Loucy (cell line): ENCODE data around the gene ADARB2.

Experiments used
- H2AFZ ChIP-seq: fragments of 200-600 bp; sonication (generic); 2 replicates; pipeline ENCODE4 v1.6.0; 2016; ENCODE audit warnings: antibody characterized with exemption, mild to moderate bottlenecking, low read length, moderate library complexity
- H3F3A ChIP-seq: fragments of 200-600 bp; 2 replicates; pipeline ENCODE4 v1.6.0; 2016; ENCODE audit warnings: antibody characterized with exemption, low read depth, mild to moderate bottlenecking
- H3K27me3 ChIP-seq: fragments of 200-600 bp; sonication (generic); 2 replicates; pipeline ENCODE4 v1.6.1; 2014; ENCODE audit warnings: low read length, mild to moderate bottlenecking; ENCODE audit not compliant: insufficient read depth, poor library complexity, severe bottlenecking
- H3K36me3 ChIP-seq: fragments of 200-600 bp; sonication (generic); 2 replicates; pipeline ENCODE4 v1.6.1; 2016; ENCODE audit warnings: low read length; ENCODE audit not compliant: insufficient read depth
- H3K4me1 ChIP-seq: fragments of 200-600 bp; sonication (generic); 2 replicates; pipeline ENCODE4 v1.5.1; 2014; ENCODE audit warnings: low read length, mild to moderate bottlenecking; ENCODE audit not compliant: insufficient read depth, poor library complexity, severe bottlenecking
- H3K4me2 ChIP-seq: fragments of 200-600 bp; sonication (generic); 2 replicates; pipeline ENCODE4 v1.6.0; 2014; ENCODE audit warnings: antibody characterized with exemption, low read length, low read depth, mild to moderate bottlenecking; ENCODE audit not compliant: poor library complexity, severe bottlenecking
- H3K4me3 ChIP-seq: fragments of 200-600 bp; sonication (generic); 2 replicates; pipeline ENCODE4 v1.5.1; 2014; ENCODE audit warnings: low read length, mild to moderate bottlenecking, mixed read lengths; ENCODE audit not compliant: poor library complexity, severe bottlenecking
- H3K79me2 ChIP-seq: fragments of 200-600 bp; sonication (generic); 2 replicates; pipeline ENCODE4 v1.6.1; 2014; ENCODE audit warnings: low read length; ENCODE audit not compliant: insufficient read depth
- H3K9ac ChIP-seq: fragments of 200-600 bp; sonication (generic); 2 replicates; pipeline ENCODE4 v1.6.0; 2014; ENCODE audit warnings: mild to moderate bottlenecking, low read depth, low read length, moderate library complexity; ENCODE audit not compliant: poor library complexity, severe bottlenecking
- H3K9me2 ChIP-seq: fragments of 200-600 bp; sonication (generic); replicated peaks from 2 replicates; pipeline ENCODE4 v1.6.1; 2016; ENCODE audit warnings: low read depth, low read length, mixed read lengths
- H3K9me3 ChIP-seq: fragments of 200-600 bp; sonication (generic); 2 replicates; pipeline ENCODE4 v1.6.1; 2014; ENCODE audit warnings: mild to moderate bottlenecking, antibody characterized with exemption, low read length, low read depth; ENCODE audit not compliant: insufficient read depth
- H4K20me1 ChIP-seq: fragments of 200-600 bp; sonication (generic); 2 replicates; pipeline ENCODE4 v1.6.0; 2014; ENCODE audit warnings: antibody characterized with exemption, low read length, mild to moderate bottlenecking; ENCODE audit not compliant: insufficient read depth, poor library complexity, severe bottlenecking
- EZH2phosphoT487 ChIP-seq: fragments of 200-600 bp; IDR thresholded peaks from 2 replicates; pipeline ENCODE4 v1.6.1; 2018; ENCODE audit warnings: antibody characterized with exemption, mild to moderate bottlenecking, moderate library complexity, borderline replicate concordance
- TF ChIP-seq, protein P1 (sequence below): fragments of 200-600 bp; sonication (generic); conservative IDR thresholded peaks from 2 replicates; pipeline ENCODE4 v1.5.1; 2014; ENCODE audit warnings: mild to moderate bottlenecking, antibody characterized with exemption, low read length

The ADARB2 gene

DNA sequence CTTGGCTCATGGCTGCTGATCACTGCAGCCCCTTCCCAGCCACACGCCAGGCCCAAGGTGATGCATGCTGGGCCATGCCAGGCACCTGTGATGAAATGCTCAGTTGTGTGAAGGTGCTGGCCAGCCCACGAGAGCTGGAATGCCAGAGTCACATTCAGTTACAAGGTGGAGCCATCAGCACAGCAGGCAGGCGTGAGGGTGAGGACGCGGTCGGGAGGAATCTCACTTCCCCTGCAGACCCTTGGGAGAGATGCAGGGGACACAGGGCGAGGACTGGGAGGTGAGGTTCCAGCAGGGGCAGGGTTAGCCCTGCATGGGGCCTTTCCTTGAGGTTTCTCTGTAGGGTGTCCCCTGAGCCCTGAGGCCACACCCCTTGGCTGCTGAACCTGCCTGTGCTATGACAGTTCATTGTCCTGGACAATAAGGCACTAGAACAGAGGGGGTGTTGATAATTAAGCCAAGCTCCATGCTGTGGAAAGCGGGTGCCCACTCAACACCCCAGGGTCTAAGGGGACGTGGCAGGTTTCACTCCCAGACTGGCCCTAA, 82.4 kb downstream of the ADARB2 start:
- Histone ChIP-seq H3K4me2 (no peak overlapping the region), H3K36me3 (no peaks in the 10 kb centered on the region), H2AFZ (no peak overlapping the region), H3K4me3 (no peak overlapping the region), H3K9ac (no peak overlapping the region), H4K20me1 (no peaks in the 10 kb centered on the region), H3K27me3 (peaks cover 9% of the 10 kb centered on the region), H3F3A (no peaks in the 10 kb centered on the region), H3K4me1 (peaks cover 8% of the 10 kb centered on the region), H3K9me2 (no peaks in the 10 kb centered on the region), H3K79me2 (no peaks in the 10 kb centered on the region), H3K9me3 (no peaks in the 10 kb centered on the region)
- TF ChIP-seq, protein P1, sequence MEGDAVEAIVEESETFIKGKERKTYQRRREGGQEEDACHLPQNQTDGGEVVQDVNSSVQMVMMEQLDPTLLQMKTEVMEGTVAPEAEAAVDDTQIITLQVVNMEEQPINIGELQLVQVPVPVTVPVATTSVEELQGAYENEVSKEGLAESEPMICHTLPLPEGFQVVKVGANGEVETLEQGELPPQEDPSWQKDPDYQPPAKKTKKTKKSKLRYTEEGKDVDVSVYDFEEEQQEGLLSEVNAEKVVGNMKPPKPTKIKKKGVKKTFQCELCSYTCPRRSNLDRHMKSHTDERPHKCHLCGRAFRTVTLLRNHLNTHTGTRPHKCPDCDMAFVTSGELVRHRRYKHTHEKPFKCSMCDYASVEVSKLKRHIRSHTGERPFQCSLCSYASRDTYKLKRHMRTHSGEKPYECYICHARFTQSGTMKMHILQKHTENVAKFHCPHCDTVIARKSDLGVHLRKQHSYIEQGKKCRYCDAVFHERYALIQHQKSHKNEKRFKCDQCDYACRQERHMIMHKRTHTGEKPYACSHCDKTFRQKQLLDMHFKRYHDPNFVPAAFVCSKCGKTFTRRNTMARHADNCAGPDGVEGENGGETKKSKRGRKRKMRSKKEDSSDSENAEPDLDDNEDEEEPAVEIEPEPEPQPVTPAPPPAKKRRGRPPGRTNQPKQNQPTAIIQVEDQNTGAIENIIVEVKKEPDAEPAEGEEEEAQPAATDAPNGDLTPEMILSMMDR: no peak
- no peak for TF ChIP-seq EZH2phosphoT487

DNA sequence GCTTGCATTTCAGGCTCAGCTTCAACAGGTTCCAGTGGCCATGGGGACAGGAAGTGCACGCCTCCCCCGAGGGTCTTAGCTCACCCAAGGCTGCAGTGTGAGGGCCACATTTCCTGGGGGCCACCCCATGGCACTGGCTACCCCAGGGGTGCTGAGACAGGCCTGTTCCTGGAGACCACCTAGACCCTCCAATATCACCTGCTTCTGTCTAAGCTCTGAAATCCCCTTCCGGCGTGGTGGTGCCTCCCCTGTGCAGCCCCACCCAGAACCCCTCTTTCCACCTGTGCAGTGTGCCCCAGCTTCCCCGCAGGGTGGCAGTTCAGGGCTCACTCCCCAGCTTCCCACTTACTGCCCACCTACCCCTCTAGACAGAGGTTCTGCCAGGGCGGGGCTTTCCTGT, 83.1 kb downstream of the ADARB2 start:
- no peaks in the 10 kb centered on the region for H3K79me2 ChIP-seq
- no peaks in the 10 kb centered on the region for H3K9me3 ChIP-seq
- H3F3A ChIP-seq: no peaks in the 10 kb centered on the region
- H3K36me3 ChIP-seq: no peaks in the 10 kb centered on the region
- no peak overlapping the region for H2AFZ ChIP-seq
- H3K9ac ChIP-seq: no peak overlapping the region
- peaks cover 8% of the 10 kb centered on the region for H3K4me1 ChIP-seq
- H3K9me2 ChIP-seq: no peaks in the 10 kb centered on the region
- no peak overlapping the region for H3K4me3 ChIP-seq
- no peak overlapping the region for H3K4me2 ChIP-seq
- H3K27me3 ChIP-seq: peaks cover 9% of the 10 kb centered on the region
- H4K20me1 ChIP-seq: no peaks in the 10 kb centered on the region
- no peak for TF ChIP-seq EZH2phosphoT487
- TF ChIP-seq, protein P1: no peak

DNA sequence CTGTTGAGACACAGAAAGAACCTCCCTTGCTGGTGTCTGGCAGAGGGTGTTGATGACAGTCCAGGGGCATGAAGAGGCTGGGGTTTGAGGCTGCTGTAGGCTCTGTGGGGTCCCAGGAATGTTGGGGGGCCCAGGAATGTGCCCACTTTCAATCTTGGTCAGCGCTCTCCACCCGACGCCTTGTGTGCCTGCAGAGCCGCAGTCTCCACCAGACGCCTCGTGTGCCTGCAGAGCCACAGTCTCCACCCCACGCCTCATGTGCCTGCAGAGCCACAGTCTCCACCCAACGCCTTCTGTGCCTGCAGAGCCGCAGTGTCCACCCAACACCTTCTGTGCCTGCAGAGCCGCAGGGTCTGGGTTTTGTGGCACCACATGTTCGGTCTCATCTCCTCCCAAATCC, 84.0 kb downstream of the ADARB2 start:
- Histone ChIP-seq H2AFZ (no peak overlapping the region), H3K36me3 (no peaks in the 10 kb centered on the region), H3F3A (no peaks in the 10 kb centered on the region), H3K9me2 (no peaks in the 10 kb centered on the region), H3K4me1 (peaks cover 8% of the 10 kb centered on the region), H3K27me3 (peaks cover 9% of the 10 kb centered on the region), H3K79me2 (no peaks in the 10 kb centered on the region), H3K9ac (no peak overlapping the region), H3K4me3 (no peak overlapping the region), H3K4me2 (no peak overlapping the region), H3K9me3 (no peaks in the 10 kb centered on the region), H4K20me1 (no peaks in the 10 kb centered on the region)
- TF ChIP-seq, protein P1: no peak
- no peak for TF ChIP-seq EZH2phosphoT487
